Ishikawa (cell line): ENCODE data around the gene CACNA1H.

Source experiments
- CEBPB ChIP-seq: IDR thresholded peaks from 2 replicates; pipeline ENCODE4 v1.6.1; 2012
- CREB1 ChIP-seq: IDR thresholded peaks from 2 replicates; pipeline ENCODE4 v1.6.1; 2012; ENCODE audit warnings: low read depth
- EGR1 ChIP-seq: IDR thresholded peaks from 2 replicates; pipeline ENCODE4 v1.6.1; 2012
- EP300 ChIP-seq: IDR thresholded peaks from 2 replicates; pipeline ENCODE4 v1.6.1; 2012; ENCODE audit warnings: borderline replicate concordance
- FOXM1 ChIP-seq: IDR thresholded peaks from 2 replicates; pipeline ENCODE4 v1.6.1; 2012; ENCODE audit warnings: low read depth, borderline replicate concordance
- NFIC ChIP-seq: IDR thresholded peaks from 2 replicates; pipeline ENCODE4 v1.6.1; 2012
- RAD21 ChIP-seq: IDR thresholded peaks from 2 replicates; pipeline ENCODE4 v1.6.1; 2012; ENCODE audit warnings: low read depth
- TAF1 ChIP-seq: IDR thresholded peaks from 2 replicates; pipeline ENCODE4 v1.6.1; 2012; ENCODE audit warnings: low read depth, mild to moderate bottlenecking
- TCF12 ChIP-seq: IDR thresholded peaks from 2 replicates; pipeline ENCODE4 v1.6.1; 2012; ENCODE audit warnings: low read depth
- TEAD4 ChIP-seq: IDR thresholded peaks from 2 replicates; pipeline ENCODE4 v1.6.1; 2012
- USF1 ChIP-seq: IDR thresholded peaks from 2 replicates; pipeline ENCODE4 v1.6.1; 2012
- YY1 ChIP-seq: IDR thresholded peaks from 2 replicates; pipeline ENCODE4 v1.6.1; 2012; ENCODE audit warnings: low read depth
- ZBTB7A ChIP-seq: IDR thresholded peaks from 2 replicates; pipeline ENCODE4 v1.6.1; 2012; ENCODE audit warnings: low read depth
- TF ChIP-seq, protein P1 (sequence below): IDR thresholded peaks from 2 replicates; pipeline ENCODE4 v1.6.1; 2012; ENCODE audit warnings: low read depth, mild to moderate bottlenecking
- TF ChIP-seq, protein P2 (sequence below): IDR thresholded peaks from 2 replicates; pipeline ENCODE4 v1.6.1; 2012

CACNA1H gene

GRCh38 chr16:1120577-1120941 lies 32.3 kb upstream of the CACNA1H start:
- TF ChIP-seq, protein P1, sequence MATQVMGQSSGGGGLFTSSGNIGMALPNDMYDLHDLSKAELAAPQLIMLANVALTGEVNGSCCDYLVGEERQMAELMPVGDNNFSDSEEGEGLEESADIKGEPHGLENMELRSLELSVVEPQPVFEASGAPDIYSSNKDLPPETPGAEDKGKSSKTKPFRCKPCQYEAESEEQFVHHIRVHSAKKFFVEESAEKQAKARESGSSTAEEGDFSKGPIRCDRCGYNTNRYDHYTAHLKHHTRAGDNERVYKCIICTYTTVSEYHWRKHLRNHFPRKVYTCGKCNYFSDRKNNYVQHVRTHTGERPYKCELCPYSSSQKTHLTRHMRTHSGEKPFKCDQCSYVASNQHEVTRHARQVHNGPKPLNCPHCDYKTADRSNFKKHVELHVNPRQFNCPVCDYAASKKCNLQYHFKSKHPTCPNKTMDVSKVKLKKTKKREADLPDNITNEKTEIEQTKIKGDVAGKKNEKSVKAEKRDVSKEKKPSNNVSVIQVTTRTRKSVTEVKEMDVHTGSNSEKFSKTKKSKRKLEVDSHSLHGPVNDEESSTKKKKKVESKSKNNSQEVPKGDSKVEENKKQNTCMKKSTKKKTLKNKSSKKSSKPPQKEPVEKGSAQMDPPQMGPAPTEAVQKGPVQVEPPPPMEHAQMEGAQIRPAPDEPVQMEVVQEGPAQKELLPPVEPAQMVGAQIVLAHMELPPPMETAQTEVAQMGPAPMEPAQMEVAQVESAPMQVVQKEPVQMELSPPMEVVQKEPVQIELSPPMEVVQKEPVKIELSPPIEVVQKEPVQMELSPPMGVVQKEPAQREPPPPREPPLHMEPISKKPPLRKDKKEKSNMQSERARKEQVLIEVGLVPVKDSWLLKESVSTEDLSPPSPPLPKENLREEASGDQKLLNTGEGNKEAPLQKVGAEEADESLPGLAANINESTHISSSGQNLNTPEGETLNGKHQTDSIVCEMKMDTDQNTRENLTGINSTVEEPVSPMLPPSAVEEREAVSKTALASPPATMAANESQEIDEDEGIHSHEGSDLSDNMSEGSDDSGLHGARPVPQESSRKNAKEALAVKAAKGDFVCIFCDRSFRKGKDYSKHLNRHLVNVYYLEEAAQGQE = no peak
- TF ChIP-seq CEBPB = no peak
- TF ChIP-seq USF1 = no peak
- no peak for TF ChIP-seq YY1

DNA sequence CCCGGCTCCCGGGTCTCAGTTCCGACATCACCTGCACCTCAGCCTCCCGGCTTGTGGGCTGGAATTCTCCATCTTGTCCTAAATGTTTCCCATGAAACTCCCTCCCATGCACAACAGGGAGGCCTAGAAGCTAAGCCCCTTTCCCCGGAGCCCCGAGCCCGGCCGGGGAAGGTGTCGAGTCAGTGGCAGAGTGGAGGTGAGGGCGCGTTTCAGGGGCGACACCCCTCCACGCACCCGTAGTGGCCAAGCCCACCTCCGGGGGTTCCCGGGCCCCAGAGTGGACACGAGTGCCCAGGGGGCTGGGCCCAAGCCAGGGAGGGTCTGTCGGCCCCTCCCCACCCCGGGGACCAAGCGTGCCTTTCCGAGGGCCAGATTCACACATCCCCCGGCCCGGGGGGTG lies 31.9 kb upstream of the CACNA1H start:
- TF ChIP-seq YY1 (no peak), EP300 (no peak), RAD21 (no peak), USF1 (no peak), FOXM1 (no peak), TAF1 (no peak), TEAD4 (no peak), NFIC (no peak), CREB1 (no peak), CEBPB (no peak), TCF12 (no peak)
- TF ChIP-seq, protein P2, sequence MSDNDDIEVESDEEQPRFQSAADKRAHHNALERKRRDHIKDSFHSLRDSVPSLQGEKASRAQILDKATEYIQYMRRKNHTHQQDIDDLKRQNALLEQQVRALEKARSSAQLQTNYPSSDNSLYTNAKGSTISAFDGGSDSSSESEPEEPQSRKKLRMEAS = no peak
- TF ChIP-seq, protein P1 = no peak

- TF ChIP-seq EP300 (no peak), FOXM1 (no peak), TAF1 (no peak), ZBTB7A (no peak), TEAD4 (no peak), EGR1 (no peak), TCF12 (no peak), CEBPB (no peak), NFIC (no peak), CREB1 (no peak), RAD21 (no peak), YY1 (no peak), USF1 (no peak)
- TF ChIP-seq, protein P2 = no peak
- TF ChIP-seq, protein P1 = no peak
Measured at GRCh38 chr16:1121601-1122397, 31.1 kb upstream of the CACNA1H start.

DNA sequence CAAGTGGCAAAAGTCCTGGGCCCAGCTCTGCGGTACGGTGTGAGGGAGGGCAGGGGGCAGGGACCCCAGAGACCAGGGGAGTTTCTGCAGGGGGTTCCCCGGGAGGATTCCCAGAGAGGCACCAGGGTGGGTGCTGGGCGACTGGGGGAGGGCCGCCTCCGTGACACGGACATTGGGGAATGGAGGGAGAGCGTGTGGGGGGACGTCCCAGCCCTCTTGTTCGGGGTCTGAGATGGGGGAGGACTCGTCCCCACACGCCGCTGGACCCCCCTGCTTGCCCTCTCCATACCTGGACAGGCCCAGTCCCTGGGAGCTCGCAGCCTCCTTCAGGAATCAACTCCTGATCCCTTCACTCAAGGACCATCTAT lies 30.5 kb upstream of the CACNA1H start:
- TF ChIP-seq FOXM1 (no peak), EGR1 (no peak)
- TF ChIP-seq, protein P2 = no peak
